KMS-11 (cell line): ENCODE measurements around the gene PDE2A.

Experiments
- H2AFZ ChIP-seq: fragments of 200-600 bp; sonication (generic); 2 replicates; pipeline ENCODE4 v1.6.1; 2016; ENCODE audit warnings: antibody characterized with exemption, mixed run types, low read depth
- H3K27ac ChIP-seq: fragments of 200-600 bp; sonication (generic); 2 replicates; pipeline ENCODE4 v1.6.1; 2016; ENCODE audit warnings: mild to moderate bottlenecking, mixed run types
- H3K27me3 ChIP-seq: fragments of 200-600 bp; sonication (generic); 2 replicates; pipeline ENCODE4 v1.6.1; 2017; ENCODE audit warnings: mild to moderate bottlenecking, low read depth, mixed run types, moderate library complexity; ENCODE audit not compliant: insufficient read depth
- H3K36me3 ChIP-seq: fragments of 200-600 bp; sonication (generic); 2 replicates; pipeline ENCODE4 v1.6.1; 2017; ENCODE audit warnings: mild to moderate bottlenecking, mixed run types; ENCODE audit not compliant: insufficient read depth
- H3K4me1 ChIP-seq: fragments of 200-600 bp; sonication (generic); 2 replicates; pipeline ENCODE4 v1.6.1; 2016; ENCODE audit warnings: mild to moderate bottlenecking, low read depth, mixed run types; ENCODE audit not compliant: poor library complexity, severe bottlenecking
- H3K4me2 ChIP-seq: fragments of 200-600 bp; sonication (generic); 2 replicates; pipeline ENCODE4 v1.7.0; 2016; ENCODE audit warnings: mild to moderate bottlenecking, mixed run types
- H3K4me3 ChIP-seq: fragments of 200-600 bp; sonication (generic); IDR thresholded peaks from 2 replicates; pipeline ENCODE4 v1.6.1; 2017; ENCODE audit warnings: low read depth, low read length, mixed read lengths; ENCODE audit not compliant: insufficient read depth
- H3K79me2 ChIP-seq: fragments of 200-600 bp; sonication (generic); 2 replicates; pipeline ENCODE4 v1.6.1; 2016; ENCODE audit warnings: low read depth, mixed run types; ENCODE audit not compliant: insufficient read depth
- H3K9ac ChIP-seq: fragments of 200-600 bp; sonication (generic); 2 replicates; pipeline ENCODE4 v1.6.1; 2016; ENCODE audit warnings: mild to moderate bottlenecking, mixed run types
- H4K20me1 ChIP-seq: fragments of 200-600 bp; sonication (generic); 2 replicates; pipeline ENCODE4 v1.6.1; 2016; ENCODE audit warnings: mild to moderate bottlenecking, mixed run types; ENCODE audit not compliant: insufficient read depth
- CTCF ChIP-seq: fragments of 200-600 bp; sonication (generic); conservative IDR thresholded peaks from 2 replicates; pipeline ENCODE4 v1.6.1; 2017; ENCODE audit warnings: low read depth, mild to moderate bottlenecking, antibody characterized with exemption, low read length, moderate library complexity, mixed read lengths

The PDE2A gene

GRCh38 chr11:72552399-72552910 lies 121.8 kb downstream of the PDE2A start:
- Histone ChIP-seq H3K27me3 (no peaks in the 10 kb centered on the region), H3K4me2 (no peak overlapping the region), H3K27ac (no peak overlapping the region), H3K4me1 (no peaks in the 10 kb centered on the region), H2AFZ (no peak overlapping the region), H3K9ac (no peak overlapping the region), H3K4me3 (no peak overlapping the region), H3K36me3 (no peaks in the 10 kb centered on the region), H4K20me1 (no peaks in the 10 kb centered on the region), H3K79me2 (no peaks in the 10 kb centered on the region)
- no peak for TF ChIP-seq CTCF

- Histone ChIP-seq H3K4me1 (no peaks in the 10 kb centered on the region), H2AFZ (no peak overlapping the region), H3K4me3 (no peak overlapping the region), H3K36me3 (no peaks in the 10 kb centered on the region), H4K20me1 (no peaks in the 10 kb centered on the region), H3K27ac (no peak overlapping the region), H3K4me2 (no peak overlapping the region), H3K9ac (no peak overlapping the region), H3K79me2 (no peaks in the 10 kb centered on the region), H3K27me3 (no peaks in the 10 kb centered on the region)
- TF ChIP-seq CTCF: no peak
These were observed 122.7 kb downstream of the PDE2A start for GRCh38 chr11:72551571-72551970.

GRCh38 chr11:72548463-72548862 lies 125.8 kb downstream of the PDE2A start:
- no peak overlapping the region for H3K4me3 ChIP-seq
- H3K9ac ChIP-seq: no peak overlapping the region
- H3K27ac ChIP-seq: no peak overlapping the region
- H3K79me2 ChIP-seq: no peaks in the 10 kb centered on the region
- no peaks in the 10 kb centered on the region for H3K27me3 ChIP-seq
- H3K4me2 ChIP-seq: no peak overlapping the region
- H3K36me3 ChIP-seq: no peaks in the 10 kb centered on the region
- H4K20me1 ChIP-seq: no peaks in the 10 kb centered on the region
- TF ChIP-seq CTCF: no peak
- no peak overlapping the region for H2AFZ ChIP-seq
- H3K4me1 ChIP-seq: no peaks in the 10 kb centered on the region

GRCh38 chr11:72546866-72547265 lies 127.4 kb downstream of the PDE2A start:
- Histone ChIP-seq H3K27me3 (no peaks in the 10 kb centered on the region), H3K27ac (no peak overlapping the region), H3K4me1 (no peaks in the 10 kb centered on the region), H2AFZ (no peak overlapping the region), H3K79me2 (no peaks in the 10 kb centered on the region), H3K4me3 (no peak overlapping the region), H3K36me3 (no peaks in the 10 kb centered on the region), H4K20me1 (no peaks in the 10 kb centered on the region), H3K9ac (no peak overlapping the region), H3K4me2 (no peak overlapping the region)
- TF ChIP-seq CTCF: no peak
